Muscle layer of colon (tissue), 2 donors: ENCODE data around the gene WEE2.

Experiments used
- H3K27ac ChIP-seq: one replicate; pipeline ENCODE4 v1.7.0; 2013; ENCODE audit warnings: low read depth, mild to moderate bottlenecking, low read length, moderate library complexity
- H3K27me3 ChIP-seq, 2 donors: one replicate each; pipeline ENCODE4 v1.7.0; 2013; ENCODE audit warnings: low read length in 2 of 2, mild to moderate bottlenecking in 2 of 2; ENCODE audit not compliant: insufficient read depth in 2 of 2, control insufficient read depth in 1 of 2
- H3K36me3 ChIP-seq: one replicate; pipeline ENCODE4 v1.7.0; 2013; ENCODE audit warnings: mild to moderate bottlenecking, low read length; ENCODE audit not compliant: insufficient read depth
- H3K4me1 ChIP-seq: one replicate; pipeline ENCODE4 v1.7.0; 2013; ENCODE audit warnings: mild to moderate bottlenecking, low read length; ENCODE audit not compliant: insufficient read depth
- H3K4me3 ChIP-seq, 2 donors: one replicate each; pipeline ENCODE4 v1.7.0; 2013; ENCODE audit warnings: low read length in 2 of 2, low read depth in 1 of 2, mild to moderate bottlenecking in 1 of 2, moderate library complexity in 1 of 2
- H3K9ac ChIP-seq: one replicate; pipeline ENCODE4 v1.7.0; 2013; ENCODE audit warnings: low read length
- H3K9me3 ChIP-seq: one replicate; pipeline ENCODE4 v1.7.0; 2013; ENCODE audit warnings: mild to moderate bottlenecking, low read length
- donor health status: abdominal sarcoma.
- donor health status: Adenocarcinoma of cecum.

WEE2 gene

DNA sequence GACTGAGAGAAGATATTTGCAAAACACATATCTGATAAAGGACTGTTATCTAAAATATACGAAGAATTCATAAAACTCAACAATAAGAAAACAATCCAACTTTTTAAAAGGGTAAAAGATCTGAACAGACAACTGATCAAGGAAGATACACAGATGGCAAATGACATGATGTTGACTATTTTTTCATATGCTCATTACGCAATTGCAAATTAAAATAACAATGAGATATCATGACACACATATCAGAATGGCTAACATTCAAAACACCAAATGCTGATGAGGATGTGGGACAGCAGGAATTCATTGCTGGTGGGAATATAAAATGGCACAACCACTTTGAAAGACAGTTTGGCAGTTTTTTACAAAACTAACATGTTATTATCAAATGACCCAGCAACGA is 15.1 kb upstream of the WEE2 start:
- H3K4me1 ChIP-seq = peaks cover 6% of the 10 kb centered on the region
- no peaks in the 10 kb centered on the region for H3K27me3 ChIP-seq
- H3K4me3 ChIP-seq = no peak overlapping the region
- H3K9me3 ChIP-seq = no peaks in the 10 kb centered on the region
- H3K9ac ChIP-seq = no peak overlapping the region
- H3K27ac ChIP-seq = no peak overlapping the region
- H3K36me3 ChIP-seq = no peaks in the 10 kb centered on the region

DNA sequence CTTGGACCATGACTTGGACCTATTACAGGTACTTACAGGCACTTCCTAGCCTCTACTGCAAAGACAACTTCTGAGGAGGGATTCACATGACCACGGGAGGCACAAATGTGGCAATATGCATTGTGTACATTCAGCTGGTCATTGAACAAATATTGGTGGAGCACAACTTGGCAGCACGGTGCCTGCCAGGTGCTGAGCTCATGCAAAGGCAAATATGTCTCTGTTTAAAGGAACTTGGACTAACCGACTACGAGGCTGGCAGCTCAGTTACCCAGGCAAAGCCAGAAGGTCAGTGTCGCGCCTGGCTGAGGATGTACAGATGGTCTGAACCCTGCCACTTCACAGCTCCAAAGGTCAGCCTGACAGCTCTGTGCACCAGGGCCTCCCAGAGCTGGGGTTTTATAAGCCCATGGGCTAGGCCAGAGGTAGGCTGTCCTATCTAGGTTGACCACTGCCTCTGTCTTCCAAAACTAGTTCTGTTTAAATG is 12.3 kb upstream of the WEE2 start:
- Histone ChIP-seq H3K4me1 (peaks cover 17% of the 10 kb centered on the region), H3K9me3 (no peaks in the 10 kb centered on the region), H3K4me3 (no peak overlapping the region), H3K36me3 (no peaks in the 10 kb centered on the region), H3K27ac (no peak overlapping the region), H3K9ac (no peak overlapping the region), H3K27me3 (no peaks in the 10 kb centered on the region)

DNA sequence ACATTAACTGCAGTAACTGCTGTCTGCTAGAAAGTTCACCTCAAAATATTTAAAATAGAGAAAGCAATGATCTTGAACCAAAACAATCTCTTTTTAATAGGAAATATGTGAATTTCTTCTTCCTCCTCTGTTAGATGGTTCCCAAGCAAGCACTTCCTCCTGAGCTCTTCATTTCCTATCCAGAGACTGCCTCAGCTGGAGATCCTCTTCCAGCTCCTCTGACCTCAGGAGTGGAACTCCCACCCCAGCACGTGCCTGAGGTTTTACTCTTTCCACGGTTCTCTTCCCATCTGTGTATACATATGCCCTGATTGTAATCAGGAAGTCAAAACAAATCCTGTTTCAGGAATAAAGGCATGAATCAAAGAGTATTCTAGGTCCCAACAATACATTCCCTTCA is 11.8 kb upstream of the WEE2 start:
- Histone ChIP-seq H3K27ac (no peak overlapping the region), H3K4me3 (no peak overlapping the region), H3K9me3 (no peaks in the 10 kb centered on the region), H3K27me3 (no peaks in the 10 kb centered on the region), H3K9ac (no peak overlapping the region), H3K4me1 (peaks cover 19% of the 10 kb centered on the region), H3K36me3 (no peaks in the 10 kb centered on the region)

DNA sequence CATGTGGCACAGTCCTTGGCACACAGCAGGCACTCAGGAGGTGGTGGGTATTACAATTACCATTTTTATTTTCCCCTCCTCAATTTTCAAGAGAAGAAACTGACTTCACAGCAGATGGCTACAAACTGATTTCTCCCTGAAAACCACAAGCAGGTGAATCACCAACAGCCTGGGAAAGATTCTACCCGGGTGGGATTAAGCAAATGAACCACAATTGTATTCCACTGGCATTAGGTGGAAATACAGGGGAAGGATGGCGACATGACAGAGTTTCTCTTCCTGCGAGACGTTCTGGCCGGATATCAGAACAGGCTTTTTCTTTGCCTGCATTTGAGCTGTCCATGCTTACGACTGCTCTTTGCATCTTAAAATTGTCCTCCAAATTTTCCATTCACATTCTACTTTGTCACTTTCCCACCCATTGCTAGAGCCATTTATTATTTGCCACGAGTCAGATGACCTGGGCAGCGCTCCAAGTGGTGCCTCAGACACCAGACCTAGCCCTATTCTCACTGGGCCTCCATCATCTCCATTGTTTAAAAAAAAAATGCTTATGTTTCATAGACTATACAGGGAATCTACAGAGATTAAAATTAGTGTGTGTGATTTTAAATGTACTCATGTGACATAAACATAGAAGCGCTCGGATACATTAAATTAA is 10.8 kb upstream of the WEE2 start:
- H3K4me1 ChIP-seq = peaks cover 21% of the 10 kb centered on the region
- no peak overlapping the region for H3K27ac ChIP-seq
- no peaks in the 10 kb centered on the region for H3K36me3 ChIP-seq
- no peaks in the 10 kb centered on the region for H3K9me3 ChIP-seq
- H3K4me3 ChIP-seq = no peak overlapping the region
- H3K9ac ChIP-seq = no peak overlapping the region
- no peaks in the 10 kb centered on the region for H3K27me3 ChIP-seq

DNA sequence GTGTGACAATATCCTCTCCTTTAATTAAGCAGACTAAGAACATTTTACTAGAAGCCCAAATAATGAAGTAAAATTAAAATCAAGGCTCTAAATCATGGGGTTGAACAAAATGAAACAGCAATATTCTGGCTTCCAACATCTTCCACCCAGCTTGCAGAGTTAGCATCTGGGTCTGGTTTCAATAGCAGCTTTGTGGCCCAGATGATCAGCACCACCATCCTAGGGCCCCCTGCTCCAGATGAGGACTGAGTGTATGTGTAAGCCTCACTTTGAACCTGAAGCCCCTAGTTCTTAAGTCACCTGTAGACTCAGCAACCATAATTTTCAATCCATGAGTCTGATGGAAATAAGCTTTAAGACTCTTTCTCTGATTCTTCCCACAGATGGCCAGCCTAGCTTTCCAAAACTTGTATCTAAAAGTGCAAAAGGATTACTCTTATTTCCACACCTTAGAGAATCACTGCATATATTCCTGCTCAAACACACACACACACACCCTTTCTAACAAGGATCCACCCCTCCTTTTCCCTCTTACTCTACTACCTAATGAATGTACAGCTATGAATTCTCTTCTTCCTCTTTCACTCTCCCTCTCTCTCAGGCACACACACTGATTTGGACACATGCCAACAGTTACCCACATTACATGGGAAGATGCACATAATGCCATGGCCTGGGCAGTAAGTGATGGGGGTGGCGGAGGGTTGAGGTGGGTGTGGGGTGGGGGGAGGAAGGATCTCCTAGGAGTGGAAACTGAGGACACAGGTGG is 9.7 kb upstream of the WEE2 start:
- Histone ChIP-seq H3K9me3 (no peaks in the 10 kb centered on the region), H3K4me1 (peaks cover 29% of the 10 kb centered on the region), H3K27ac (no peak overlapping the region), H3K9ac (no peak overlapping the region), H3K27me3 (no peaks in the 10 kb centered on the region), H3K4me3 (no peak overlapping the region), H3K36me3 (no peaks in the 10 kb centered on the region)

DNA sequence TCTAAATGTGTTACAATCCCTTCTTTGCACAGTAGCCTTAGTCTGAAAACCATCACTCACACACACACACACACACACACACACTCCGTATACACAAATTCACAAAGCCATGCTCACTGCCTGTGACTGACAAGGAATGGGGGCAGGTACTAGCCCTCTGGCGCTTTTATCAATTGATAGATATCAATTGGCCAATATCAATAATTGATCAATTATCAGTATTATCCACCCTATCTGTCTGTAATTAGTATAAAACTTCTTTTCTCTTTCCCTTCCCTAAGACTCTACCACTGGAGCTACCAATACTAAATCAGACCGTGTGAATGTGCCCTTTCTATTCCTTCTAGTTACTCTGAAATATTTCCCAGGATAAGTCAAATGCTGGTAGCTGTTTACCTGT is 8.3 kb upstream of the WEE2 start:
- no peak overlapping the region for H3K9ac ChIP-seq
- H3K27ac ChIP-seq = no peak overlapping the region
- no peaks in the 10 kb centered on the region for H3K36me3 ChIP-seq
- peaks cover 29% of the 10 kb centered on the region for H3K4me1 ChIP-seq
- H3K27me3 ChIP-seq = no peaks in the 10 kb centered on the region
- H3K9me3 ChIP-seq = no peaks in the 10 kb centered on the region
- no peak overlapping the region for H3K4me3 ChIP-seq

DNA sequence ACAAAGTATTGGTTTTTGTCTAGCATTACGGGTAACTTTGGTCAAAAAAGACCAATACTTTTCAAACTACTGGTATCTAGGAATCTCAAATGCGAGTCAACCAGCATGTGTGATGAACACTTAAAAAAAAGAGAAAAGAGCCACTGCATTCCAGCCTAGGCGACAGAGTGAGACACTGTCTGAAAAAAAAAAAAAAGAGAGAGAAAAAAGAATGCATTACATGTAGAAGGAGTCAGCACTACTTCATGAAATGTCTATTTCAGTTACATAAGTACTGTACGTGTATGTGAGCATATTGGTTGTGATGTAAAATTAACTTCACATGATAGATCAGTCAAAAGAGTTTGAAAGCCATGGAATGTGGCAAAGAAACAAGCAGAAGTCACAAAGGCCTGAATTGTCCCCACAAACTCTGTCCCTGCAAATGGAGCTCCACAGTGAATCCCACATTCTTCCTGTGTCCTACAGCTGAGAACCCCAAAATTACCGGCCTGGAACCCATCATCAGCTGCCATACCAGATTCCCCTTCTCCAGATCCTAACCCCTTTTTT is 7.8 kb upstream of the WEE2 start:
- no peaks in the 10 kb centered on the region for H3K9me3 ChIP-seq
- peaks cover 29% of the 10 kb centered on the region for H3K4me1 ChIP-seq
- H3K27ac ChIP-seq = no peak overlapping the region
- H3K9ac ChIP-seq = peak overlapping the region; percentile 28
- no peaks in the 10 kb centered on the region for H3K36me3 ChIP-seq
- no peaks in the 10 kb centered on the region for H3K27me3 ChIP-seq
- H3K4me3 ChIP-seq = peak overlapping the region in 1 of 2 donors; percentile 51

DNA sequence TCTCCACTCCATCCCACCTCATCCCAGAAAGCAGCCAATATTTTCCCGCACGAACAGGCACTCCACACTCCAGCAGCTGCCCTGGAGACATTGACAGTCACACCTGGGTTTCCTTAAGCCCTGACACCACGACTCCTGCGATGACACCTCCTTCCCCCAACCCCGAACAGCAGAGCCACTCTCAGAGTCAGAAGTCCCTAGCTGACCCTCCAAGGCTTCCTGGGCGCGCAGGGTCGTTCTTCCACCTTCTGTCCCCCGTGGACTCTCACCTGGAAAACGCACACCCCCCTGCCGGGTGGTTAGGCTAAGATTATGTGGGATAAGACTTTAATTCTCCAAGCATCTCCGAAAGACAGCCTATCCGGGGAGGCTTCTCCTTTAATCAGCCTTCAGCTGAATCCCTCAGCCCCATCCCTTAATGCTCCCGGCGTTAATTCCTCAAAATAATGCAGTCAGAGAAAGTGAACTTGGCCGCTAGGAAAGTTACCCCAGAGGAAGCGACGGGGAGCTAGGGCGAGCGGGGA is 7.2 kb upstream of the WEE2 start:
- H3K27ac ChIP-seq = peak overlapping the region; percentile 38
- peak overlapping the region; percentile 28 for H3K9ac ChIP-seq
- peak overlapping the region; percentile 45 to 51 for H3K4me3 ChIP-seq
- H3K36me3 ChIP-seq = no peaks in the 10 kb centered on the region
- H3K9me3 ChIP-seq = no peaks in the 10 kb centered on the region
- peaks cover 25% of the 10 kb centered on the region for H3K4me1 ChIP-seq
- H3K27me3 ChIP-seq = no peaks in the 10 kb centered on the region

DNA sequence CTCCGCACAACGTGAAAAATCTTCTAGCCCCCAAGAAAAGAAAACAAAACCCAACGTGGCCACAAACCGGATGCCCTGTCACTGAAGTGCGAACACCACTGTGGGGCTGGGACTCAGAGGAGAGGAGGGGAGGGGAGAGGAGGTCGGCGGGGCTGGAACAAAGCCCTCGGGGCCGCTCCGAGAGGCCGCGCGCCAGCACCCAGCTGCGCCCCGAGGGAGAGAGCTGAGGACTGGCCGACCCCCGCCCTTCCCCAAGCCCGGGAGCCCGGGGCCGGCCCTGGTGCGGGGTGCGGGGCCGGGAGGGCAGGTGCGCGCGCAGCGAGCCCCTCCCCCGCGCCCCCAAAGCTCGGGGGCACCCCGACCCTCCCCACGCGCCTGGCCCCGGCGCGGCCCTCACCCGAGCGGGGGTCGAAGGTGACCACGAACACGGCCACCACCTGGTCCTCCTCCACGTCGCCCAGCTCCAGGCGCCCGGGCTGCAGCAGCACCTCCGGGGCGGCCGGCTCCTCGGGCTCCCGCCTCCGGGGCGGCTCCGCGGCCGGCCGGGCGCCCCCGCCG is 6.6 kb upstream of the WEE2 start:
- Histone ChIP-seq H3K9me3 (no peaks in the 10 kb centered on the region), H3K4me1 (peaks cover 23% of the 10 kb centered on the region), H3K27me3 (no peaks in the 10 kb centered on the region), H3K27ac (peak overlapping the region; percentile 66), H3K36me3 (no peaks in the 10 kb centered on the region), H3K4me3 (peak overlapping the region; percentile 30 to 73), H3K9ac (no peak overlapping the region)

DNA sequence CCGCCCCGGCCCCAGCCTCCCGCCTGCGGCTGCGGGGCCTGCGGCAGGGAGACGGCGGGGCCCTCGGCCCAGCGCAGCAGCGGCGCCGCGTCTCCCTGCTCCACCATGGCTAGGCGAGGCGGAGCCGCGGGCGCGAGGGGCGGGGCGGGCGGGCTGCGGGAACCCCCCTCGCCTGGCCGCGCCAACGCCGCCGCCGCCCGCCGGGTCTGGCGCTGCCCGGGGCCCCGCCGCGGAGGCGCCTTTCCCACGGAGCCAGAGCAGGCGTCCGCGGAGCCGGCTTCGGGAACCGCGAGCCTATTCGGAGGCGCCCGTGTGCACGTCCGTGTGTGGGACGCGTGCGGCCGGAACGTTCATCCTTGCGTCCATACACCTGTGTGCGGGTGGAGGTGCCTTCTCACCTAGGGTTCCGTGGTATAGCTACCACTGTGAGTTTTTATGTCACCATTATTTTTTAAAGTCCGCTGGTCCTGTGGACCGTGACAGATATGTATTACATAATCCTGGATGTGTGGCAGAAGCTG is 6.0 kb upstream of the WEE2 start, which contains the start of gene DENND11:
DENND11 (minus strand) TSS at position 120 of the 521 bp plus-strand sequence; CDS start at position 107, 13 bp downstream.
- Histone ChIP-seq H3K4me1 (peaks cover 23% of the 10 kb centered on the region), H3K27ac (peak within 1 kb of the TSS; percentile 68), H3K9ac (peak within 1 kb of the TSS; percentile 60), H3K4me3 (peak within 1 kb of the TSS; percentile 73 to 77), H3K27me3 (no peaks in the 10 kb centered on the region), H3K36me3 (no peaks in the 10 kb centered on the region), H3K9me3 (no peaks in the 10 kb centered on the region)

DNA sequence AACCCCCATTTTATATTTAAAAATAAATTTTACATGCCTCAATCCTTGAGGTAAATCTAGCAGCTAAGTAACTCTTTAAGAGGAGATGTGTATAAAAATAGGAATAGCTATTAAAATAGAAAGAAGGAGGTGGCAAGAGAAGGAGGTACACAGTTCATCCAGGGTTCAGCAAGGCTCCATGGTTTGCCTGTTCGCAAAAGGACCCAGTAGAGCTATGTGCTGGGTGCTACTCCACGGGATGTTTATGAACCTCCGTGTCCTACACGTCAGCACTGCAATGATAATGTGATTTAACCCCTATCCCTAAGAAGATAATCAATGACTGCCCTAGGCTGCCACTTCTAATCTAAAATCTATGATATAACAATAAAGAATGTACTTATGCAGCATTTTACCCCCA is 5.3 kb upstream of the WEE2 start:
- H3K9ac ChIP-seq = peak overlapping the region; percentile 60
- peaks cover 23% of the 10 kb centered on the region for H3K4me1 ChIP-seq
- no peak overlapping the region for H3K4me3 ChIP-seq
- no peaks in the 10 kb centered on the region for H3K27me3 ChIP-seq
- H3K27ac ChIP-seq = peak overlapping the region; percentile 68
- no peaks in the 10 kb centered on the region for H3K36me3 ChIP-seq
- no peaks in the 10 kb centered on the region for H3K9me3 ChIP-seq
